ENCODE results near the gene TCOF1. TPM values are rescaled to one million over a fixed set of nuclear protein-coding genes. Genes with fewer than 3 reads are reported as not detected.

The TCOF1 gene
- total RNA-seq, 1 donor from 2014 or later = 72.0 TPM

GRCh38 chr5:150389531-150390266 is 32.2 kb downstream of the TCOF1 start:
- intact Hi-C loops (cut with micrococcal nuclease) = no loop called here

- intact Hi-C loops (cut with micrococcal nuclease) = no loop called here
These were observed 33.8 kb downstream of the TCOF1 start for GRCh38 chr5:150391064-150391834.

DNA sequence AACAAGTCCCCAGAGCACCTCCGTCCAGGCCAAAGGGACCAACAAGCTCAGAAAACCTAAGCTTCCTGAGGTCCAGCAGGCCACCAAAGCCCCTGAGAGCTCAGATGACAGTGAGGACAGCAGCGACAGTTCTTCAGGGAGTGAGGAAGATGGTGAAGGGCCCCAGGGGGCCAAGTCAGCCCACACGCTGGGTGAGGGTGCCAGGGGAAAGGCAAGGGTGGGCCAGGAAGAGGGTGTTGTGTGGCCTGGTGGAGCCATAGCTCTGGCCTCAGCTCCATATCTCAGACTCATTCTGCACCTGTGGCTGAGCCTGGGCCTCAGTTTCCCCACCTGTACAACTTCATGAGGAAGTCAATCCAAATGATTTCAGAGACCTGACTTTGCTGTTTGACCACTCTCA is 34.5 kb downstream of the TCOF1 start:
- intact Hi-C loops (cut with micrococcal nuclease) = no loop called here

DNA sequence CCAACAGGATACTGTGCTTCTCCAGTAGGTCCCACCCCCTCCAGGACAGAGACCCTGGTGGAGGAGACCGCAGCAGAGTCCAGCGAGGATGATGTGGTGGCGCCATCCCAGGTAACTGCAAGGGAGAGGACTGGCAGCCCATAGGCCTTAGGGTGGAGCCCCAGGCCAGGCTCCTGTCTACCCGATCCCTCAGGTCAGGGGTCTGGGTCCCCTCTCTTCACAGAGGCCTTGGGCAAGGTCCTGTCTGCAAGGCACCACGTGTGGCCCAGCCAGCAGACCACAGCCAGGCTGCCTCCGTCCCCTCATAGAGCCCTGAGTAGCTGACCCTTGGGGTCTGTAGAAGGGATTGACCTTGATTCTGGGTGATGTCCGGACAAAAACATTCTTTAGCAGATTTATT is 35.2 kb downstream of the TCOF1 start:
- intact Hi-C loops (cut with micrococcal nuclease) = no loop called here

DNA sequence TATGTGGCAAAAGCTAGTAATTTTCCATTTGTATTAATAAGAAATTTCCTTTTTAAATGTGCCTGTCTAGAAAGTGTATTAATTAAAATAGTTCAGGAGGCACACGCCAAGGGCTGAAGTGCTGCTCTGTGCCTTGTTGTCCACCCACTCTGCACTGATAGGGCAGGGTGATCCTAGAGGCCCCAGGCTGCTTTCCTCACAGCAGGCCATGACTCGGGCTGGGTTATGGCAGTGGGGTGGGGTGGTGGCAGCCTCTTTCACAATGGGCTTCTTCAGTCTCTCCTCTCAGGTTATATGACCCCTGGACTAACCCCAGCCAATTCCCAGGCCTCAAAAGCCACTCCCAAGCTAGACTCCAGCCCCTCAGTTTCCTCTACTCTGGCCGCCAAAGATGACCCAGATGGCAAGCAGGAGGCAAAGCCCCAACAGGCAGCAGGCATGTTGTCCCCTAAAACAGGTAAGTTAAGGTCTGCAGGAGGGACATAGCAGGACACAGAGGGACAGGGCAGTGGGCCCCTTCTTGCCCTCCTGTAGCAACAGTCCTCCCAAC is 35.7 kb downstream of the TCOF1 start:
- intact Hi-C loops (cut with micrococcal nuclease) = no loop called here

- intact Hi-C loops (cut with micrococcal nuclease) = no loop called here
These were observed 36.6 kb downstream of the TCOF1 start for GRCh38 chr5:150394131-150394530.

DNA sequence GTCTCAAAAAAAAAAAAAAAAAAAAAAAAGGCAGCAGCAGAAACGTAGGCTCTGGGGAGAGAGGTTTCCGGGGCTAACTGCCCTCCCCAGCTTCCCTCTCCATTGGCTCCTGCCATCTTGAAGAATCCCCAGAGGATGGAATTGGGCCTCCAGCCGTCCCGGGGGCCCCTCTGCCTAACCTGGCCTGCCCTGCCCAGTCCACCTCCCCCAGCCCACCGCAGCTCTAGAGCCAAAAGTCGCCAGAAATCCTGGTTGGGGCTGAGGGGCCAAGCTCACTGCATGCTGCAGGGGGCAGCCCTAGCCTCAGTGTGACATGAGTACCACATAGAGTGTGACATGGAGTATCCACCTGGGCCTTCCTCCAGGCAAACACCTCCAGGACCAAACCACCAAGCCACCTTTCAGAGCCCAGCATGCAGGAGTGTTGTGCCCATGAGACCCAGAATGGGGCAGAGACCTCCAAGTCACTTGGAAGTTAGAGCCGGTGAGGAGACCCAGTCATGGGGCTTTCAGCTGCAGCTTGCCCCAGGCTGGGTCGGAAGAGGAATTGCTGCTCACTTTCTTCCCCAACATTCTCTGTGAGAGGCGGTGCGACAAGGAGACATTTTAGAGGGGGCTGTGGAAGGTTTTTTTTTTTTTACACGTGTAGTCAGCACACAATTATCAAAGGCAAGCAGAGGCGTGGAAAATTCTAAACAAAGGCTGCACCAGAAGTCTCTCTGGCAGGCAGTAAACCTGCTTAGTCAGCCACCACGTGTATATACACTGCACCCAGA is 37.6 kb downstream of the TCOF1 start:
- intact Hi-C loops (cut with micrococcal nuclease) = no loop called here

GRCh38 chr5:150395688-150395975 is 38.1 kb downstream of the TCOF1 start:
- intact Hi-C loops (cut with micrococcal nuclease) = no loop called here

DNA sequence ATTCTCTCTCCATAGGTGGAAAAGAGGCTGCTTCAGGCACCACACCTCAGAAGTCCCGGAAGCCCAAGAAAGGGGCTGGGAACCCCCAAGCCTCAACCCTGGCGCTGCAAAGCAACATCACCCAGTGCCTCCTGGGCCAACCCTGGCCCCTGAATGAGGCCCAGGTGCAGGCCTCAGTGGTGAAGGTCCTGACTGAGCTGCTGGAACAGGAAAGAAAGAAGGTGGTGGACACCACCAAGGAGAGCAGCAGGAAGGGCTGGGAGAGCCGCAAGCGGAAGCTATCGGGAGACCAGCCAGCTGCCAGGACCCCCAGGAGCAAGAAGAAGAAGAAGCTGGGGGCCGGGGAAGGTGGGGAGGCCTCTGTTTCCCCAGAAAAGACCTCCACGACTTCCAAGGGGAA is 38.8 kb downstream of the TCOF1 start:
- intact Hi-C loops (cut with micrococcal nuclease) = no loop called here

GRCh38 chr5:150397146-150397781 is 39.8 kb downstream of the TCOF1 start:
- intact Hi-C loops (cut with micrococcal nuclease) = no loop called here

DNA sequence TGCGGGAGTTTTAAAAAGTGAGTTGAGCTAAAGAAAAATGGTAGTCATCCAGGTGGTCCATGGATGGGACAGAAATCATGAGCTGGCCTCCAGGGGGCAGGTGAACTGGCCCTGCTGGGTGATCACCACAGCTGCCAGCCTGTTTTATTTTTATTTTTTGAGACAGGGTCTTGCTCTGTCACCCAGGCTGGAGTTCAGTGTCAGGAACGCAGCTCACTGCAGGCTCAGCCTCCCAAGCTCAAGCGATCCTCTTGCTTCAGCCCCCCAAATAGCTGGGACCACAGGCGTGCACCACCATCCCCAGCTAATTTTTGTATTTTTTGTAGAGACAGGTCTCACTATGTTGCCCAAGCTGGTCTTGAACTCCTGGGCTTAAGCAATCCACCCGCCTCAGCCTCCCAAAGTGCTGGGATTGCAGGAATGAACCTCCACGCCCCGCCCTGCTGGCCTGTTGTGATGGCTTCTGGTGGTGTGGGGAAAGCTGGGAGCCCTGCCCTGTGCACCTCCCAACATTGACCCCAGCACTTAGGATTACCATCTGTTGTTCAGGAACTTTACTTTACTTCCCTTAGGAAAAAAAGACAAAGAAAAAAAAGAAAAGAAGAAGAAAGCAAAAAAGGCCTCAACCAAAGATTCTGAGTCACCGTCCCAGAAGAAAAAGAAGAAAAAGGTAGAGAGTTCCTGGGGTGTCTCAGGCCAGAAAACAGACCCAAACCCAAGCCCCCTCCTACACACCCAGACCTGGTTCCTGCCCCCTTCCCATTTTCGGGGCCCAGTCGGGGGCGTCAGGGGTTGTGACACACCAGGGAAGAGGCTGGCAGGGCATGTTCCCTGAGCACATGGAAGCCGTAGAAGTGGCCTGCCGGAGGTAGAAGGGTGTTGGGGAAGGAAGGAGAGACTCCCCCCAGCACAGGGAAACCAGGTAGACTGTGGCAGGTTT is 40.6 kb downstream of the TCOF1 start:
- intact Hi-C loops (cut with micrococcal nuclease) = loop anchor here (1.0 kb wide), 1 partner anchor 38 kb away; no protein-coding TSS in a partner anchor

GRCh38 chr5:150398722-150399523 is 41.4 kb downstream of the TCOF1 start:
- intact Hi-C loops (cut with micrococcal nuclease) = loop anchor here (1.0 kb wide), 1 partner anchor 37 kb away; no protein-coding TSS in a partner anchor

DNA sequence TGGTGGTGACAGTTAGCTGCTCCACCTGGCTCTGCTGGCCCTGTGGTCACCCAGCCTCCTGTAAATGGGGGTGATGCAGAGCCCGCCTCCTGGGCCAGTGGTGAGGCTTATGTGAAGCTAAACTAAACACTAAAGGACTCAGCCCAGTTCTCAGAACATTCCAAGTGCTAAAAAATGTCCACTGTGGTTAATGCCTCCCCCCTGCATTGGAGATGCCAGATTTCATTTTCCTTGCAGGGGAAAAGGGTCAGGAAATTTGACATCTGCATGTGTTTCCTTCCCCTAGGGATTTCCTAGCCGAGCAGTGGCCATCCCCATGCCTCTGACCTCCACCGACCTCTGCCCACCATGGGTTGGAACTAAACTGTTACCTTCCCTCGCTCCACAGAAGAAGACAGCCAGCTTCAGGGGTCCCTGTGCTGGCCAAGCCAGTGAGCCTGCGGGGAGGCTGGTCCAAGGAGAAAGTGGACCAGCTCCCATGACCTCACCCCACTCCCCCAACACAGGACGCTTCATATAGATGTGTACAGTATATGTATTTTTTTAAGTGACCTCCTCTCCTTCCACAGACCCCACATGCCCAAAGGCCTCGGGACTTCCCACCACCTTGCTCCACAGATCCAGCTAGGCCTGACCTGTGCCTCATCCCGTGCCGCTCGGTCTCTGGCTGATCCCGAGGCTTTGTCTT is 42.2 kb downstream of the TCOF1 start:
- intact Hi-C loops (cut with micrococcal nuclease) = no loop called here

GRCh38 chr5:150400316-150401075 is 43.0 kb downstream of the TCOF1 start:
- intact Hi-C loops (cut with micrococcal nuclease) = no loop called here

- intact Hi-C loops (cut with micrococcal nuclease) = no loop called here
These were observed 43.5 kb downstream of the TCOF1 start for GRCh38 chr5:150401076-150401375.

GRCh38 chr5:150401376-150402228 is 44.1 kb downstream of the TCOF1 start:
- intact Hi-C loops (cut with micrococcal nuclease) = no loop called here

DNA sequence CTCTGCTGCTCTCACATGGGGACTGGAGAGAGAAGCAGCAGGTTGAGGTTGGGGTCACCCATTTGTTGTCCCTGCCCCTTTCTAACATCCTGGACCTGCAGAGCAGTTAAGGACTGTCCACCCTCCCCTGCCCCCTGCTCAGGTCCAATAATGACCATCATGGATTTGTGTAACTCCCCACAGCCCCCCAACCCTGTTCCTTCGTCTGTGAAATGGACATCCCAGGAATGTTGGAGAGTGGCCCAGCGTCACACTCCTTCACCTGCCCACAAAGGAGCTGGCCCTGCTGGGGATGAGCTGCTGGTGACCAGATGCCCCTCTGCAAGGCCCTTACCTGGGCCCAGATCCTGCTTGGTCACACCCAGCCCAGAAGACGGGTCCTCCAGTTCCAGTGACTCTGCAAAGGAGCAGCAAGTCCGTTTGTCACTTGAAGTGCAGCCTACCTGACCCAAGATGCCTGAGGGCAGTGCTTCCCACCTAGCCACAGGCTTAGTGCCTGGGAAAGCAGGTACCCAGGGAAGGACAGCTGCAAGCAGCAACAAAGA is 44.8 kb downstream of the TCOF1 start:
- intact Hi-C loops (cut with micrococcal nuclease) = no loop called here

All from T-helper 2 cell treated with Interferon-gamma antibody and Interleukin-4, amounts not matched to agents 100 ng/mL and 5 ng/mL, for 36 hours (primary cell).